ENCODE results near the gene ZNF296.
"Not testable (repeated sequence)": the region's sequence is repeated elsewhere in the genome, so short reads cannot be mapped to it uniquely, and the experiment has no call there.

Gene ZNF296

GRCh38 chr19:45076029-45076850 is at the start of gene ZNF296:
TSS of gene ZNF296 (minus strand) at chr19:45076478. CDS start at chr19:45076373, 105 bp downstream.
- Histone ChIP-seq H3K9ac (peak within 1 kb of the TSS; percentile 96), H3K36me3 (peaks cover 38% of the 10 kb centered on the region), H4K20me1 (peaks cover 55% of the 10 kb centered on the region), H3K4me2 (peak within 1 kb of the TSS; percentile 98), H3K9me3 (no peaks in the 10 kb centered on the region), H3K27me3 (no peaks in the 10 kb centered on the region), H3K27ac (peak within 1 kb of the TSS; percentile 96), H3K4me3 (peak within 1 kb of the TSS; percentile 91), H3K4me1 (peaks cover 69% of the 10 kb centered on the region)
- no peak for TF ChIP-seq Cebpa-rat (IDR thresholded peaks at IDR 0.05)

- H3K27me3 ChIP-seq, result no peaks in the 10 kb centered on the region
- H4K20me1 ChIP-seq, result peaks cover 93% of the 10 kb centered on the region
- no peak overlapping the region for H3K9ac ChIP-seq
- H3K4me3 ChIP-seq, result no peak overlapping the region
- peaks cover 81% of the 10 kb centered on the region for H3K4me1 ChIP-seq
- H3K27ac ChIP-seq, result peak overlapping the region; percentile 59
- no peaks in the 10 kb centered on the region for H3K9me3 ChIP-seq
- peak overlapping the region; percentile 58 for H3K4me2 ChIP-seq
- H3K36me3 ChIP-seq, result peaks cover 34% of the 10 kb centered on the region
- TF ChIP-seq Cebpa-rat (IDR thresholded peaks at IDR 0.05), result no peak
Measured at GRCh38 chr19:45125360-45125759, 49.1 kb upstream of the ZNF296 start.

- Histone ChIP-seq H3K4me2 (peak overlapping the region; percentile 22; the same call in 1 of the 2 replicates), H3K9ac (0 out of 2 replicates have a peak overlapping the region, but pooled peaks have one; percentile 17), H4K20me1 (peaks cover 92% of the 10 kb centered on the region), H3K4me3 (no peak overlapping the region), H3K27ac (peak overlapping the region; percentile 59), H3K36me3 (peaks cover 33% of the 10 kb centered on the region), H3K27me3 (no peaks in the 10 kb centered on the region), H3K9me3 (no peaks in the 10 kb centered on the region), H3K4me1 (peaks cover 85% of the 10 kb centered on the region)
- TF ChIP-seq Cebpa-rat (IDR thresholded peaks at IDR 0.05), result no peak
Measured at GRCh38 chr19:45124021-45124420, 47.7 kb upstream of the ZNF296 start.

DNA sequence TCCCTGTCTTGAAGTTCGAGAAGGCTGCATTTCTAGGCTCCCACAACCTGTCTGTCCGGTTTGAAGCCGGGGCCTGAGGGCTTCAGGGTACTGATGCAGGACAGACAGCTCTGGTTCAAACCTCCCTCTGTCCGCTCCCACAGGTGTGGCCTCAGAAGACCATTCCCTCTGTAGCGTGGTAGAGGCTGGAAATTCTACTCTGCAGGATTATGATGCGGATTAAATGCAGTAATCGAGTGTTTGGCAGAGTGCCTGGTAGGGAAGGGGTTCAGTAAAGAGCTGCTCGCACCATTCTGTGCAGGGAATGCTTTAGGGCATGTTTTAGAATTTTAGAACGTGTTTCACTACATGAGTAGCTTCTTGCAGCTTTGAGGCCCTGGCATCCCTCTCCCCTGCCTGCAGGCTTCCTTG is 47.2 kb upstream of the ZNF296 start:
- peaks cover 27% of the 10 kb centered on the region for H3K36me3 ChIP-seq
- H3K4me1 ChIP-seq, result peaks cover 85% of the 10 kb centered on the region
- H3K27me3 ChIP-seq, result no peaks in the 10 kb centered on the region
- H3K9ac ChIP-seq, result 0 out of 2 replicates have a peak overlapping the region, but pooled peaks have one; percentile 40
- H3K9me3 ChIP-seq, result no peaks in the 10 kb centered on the region
- H3K27ac ChIP-seq, result peak overlapping the region; percentile 59
- no peak for TF ChIP-seq Cebpa-rat (IDR thresholded peaks at IDR 0.05)
- peak overlapping the region; percentile 93 for H3K4me2 ChIP-seq
- peaks cover 91% of the 10 kb centered on the region for H4K20me1 ChIP-seq
- H3K4me3 ChIP-seq, result no peak overlapping the region

DNA sequence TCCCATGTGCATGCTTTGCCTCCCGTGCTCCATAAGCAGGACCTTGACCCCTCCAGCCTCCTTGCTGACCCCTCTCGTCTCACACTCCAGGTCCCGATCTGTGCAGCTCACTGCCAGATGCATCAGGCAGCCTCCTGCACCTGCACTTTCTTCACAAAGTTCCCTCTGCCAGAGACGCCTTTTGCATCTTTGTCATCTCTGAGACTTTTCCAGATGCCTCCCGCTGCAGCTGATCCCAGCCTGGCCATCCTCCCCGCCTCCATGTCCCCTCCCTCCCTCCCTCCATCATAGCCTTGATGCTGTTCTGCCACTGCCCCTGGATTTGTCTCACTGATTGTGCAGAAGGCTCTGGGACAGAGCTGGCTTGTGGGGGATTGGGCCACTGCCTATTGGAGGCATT is 46.6 kb upstream of the ZNF296 start:
- no peak overlapping the region for H3K4me3 ChIP-seq
- H3K4me1 ChIP-seq, result peaks cover 90% of the 10 kb centered on the region
- H3K9ac ChIP-seq, result 0 out of 2 replicates have a peak overlapping the region, but pooled peaks have one; percentile 40
- H3K4me2 ChIP-seq, result peak overlapping the region; percentile 93
- peak overlapping the region; percentile 95 for H3K27ac ChIP-seq
- no peaks in the 10 kb centered on the region for H3K27me3 ChIP-seq
- H3K36me3 ChIP-seq, result peaks cover 23% of the 10 kb centered on the region
- peaks cover 91% of the 10 kb centered on the region for H4K20me1 ChIP-seq
- no peak for TF ChIP-seq Cebpa-rat (IDR thresholded peaks at IDR 0.05)
- H3K9me3 ChIP-seq, result no peaks in the 10 kb centered on the region

GRCh38 chr19:45121827-45122345 is 45.6 kb upstream of the ZNF296 start:
- H3K4me2 ChIP-seq, result peak overlapping the region; percentile 93
- no peaks in the 10 kb centered on the region for H3K9me3 ChIP-seq
- H4K20me1 ChIP-seq, result peaks cover 92% of the 10 kb centered on the region
- peaks cover 99% of the 10 kb centered on the region for H3K4me1 ChIP-seq
- no peak for TF ChIP-seq Cebpa-rat (IDR thresholded peaks at IDR 0.05)
- peak overlapping the region; percentile 33; the same call in 1 of the 2 replicates for H3K4me3 ChIP-seq
- H3K36me3 ChIP-seq, result peaks cover 15% of the 10 kb centered on the region
- H3K27me3 ChIP-seq, result no peaks in the 10 kb centered on the region
- H3K9ac ChIP-seq, result peak overlapping the region; percentile 75
- peak overlapping the region; percentile 95 for H3K27ac ChIP-seq

GRCh38 chr19:45119582-45119981 is 43.3 kb upstream of the ZNF296 start:
- peak overlapping the region; percentile 95 for H3K27ac ChIP-seq
- peak overlapping the region; percentile 26; the same call in 1 of the 2 replicates for H3K4me3 ChIP-seq
- peaks cover 71% of the 10 kb centered on the region for H4K20me1 ChIP-seq
- no peaks in the 10 kb centered on the region for H3K27me3 ChIP-seq
- peak overlapping the region; percentile 81 for H3K9ac ChIP-seq
- H3K4me1 ChIP-seq, result peaks cover 100% of the 10 kb centered on the region
- H3K36me3 ChIP-seq, result 0 out of 2 replicates have a peak, but pooled peaks cover 8% of the 10 kb centered on the region
- no peak for TF ChIP-seq Cebpa-rat (IDR thresholded peaks at IDR 0.05)
- no peaks in the 10 kb centered on the region for H3K9me3 ChIP-seq
- peak overlapping the region; percentile 93 for H3K4me2 ChIP-seq

- not testable (repeated sequence) for H3K36me3 ChIP-seq, H3K9me3 ChIP-seq, H3K27me3 ChIP-seq
- H3K4me1 ChIP-seq, result peaks cover 100% of the 10 kb centered on the region
- peak overlapping the region; percentile 95 for H3K27ac ChIP-seq
- peak overlapping the region; percentile 52 for H3K4me3 ChIP-seq
- peaks cover 63% of the 10 kb centered on the region for H4K20me1 ChIP-seq
- peak overlapping the region; percentile 81 for H3K9ac ChIP-seq
- peak overlapping the region; percentile 93 for H3K4me2 ChIP-seq
Measured at GRCh38 chr19:45118591-45119355, 42.5 kb upstream of the ZNF296 start.

- peaks cover 100% of the 10 kb centered on the region for H3K4me1 ChIP-seq
- H3K27me3 ChIP-seq, result no peaks in the 10 kb centered on the region
- no peak for TF ChIP-seq Cebpa-rat (IDR thresholded peaks at IDR 0.05)
- no peaks in the 10 kb centered on the region for H3K9me3 ChIP-seq
- peak overlapping the region; percentile 93 for H3K4me2 ChIP-seq
- 0 out of 2 replicates have a peak, but pooled peaks cover under 1% of the 10 kb centered on the region for H3K36me3 ChIP-seq
- H3K9ac ChIP-seq, result peak overlapping the region; percentile 81
- peak overlapping the region; percentile 52 for H3K4me3 ChIP-seq
- peaks cover 56% of the 10 kb centered on the region; the same call in 1 of the 2 replicates for H4K20me1 ChIP-seq
- H3K27ac ChIP-seq, result peak overlapping the region; percentile 95
Measured at GRCh38 chr19:45118106-45118505, 41.8 kb upstream of the ZNF296 start.

All from BLaER1 (cell line).